HG03066 (cell line): ENCODE measurements around the gene LCN6.
"Not testable (repeated sequence)": the region's sequence is repeated elsewhere in the genome, so short reads cannot be mapped to it uniquely, and the experiment has no call there.

ENCODE experiments used
- ATAC-seq: cut with Tn5 transposase; IDR thresholded peaks from one replicate; pipeline ENCODE4 v1.9.1; 2021; ENCODE audit warnings: low read depth; ENCODE audit not compliant: unreplicated experiment

LCN6 gene

GRCh38 chr9:136784249-136784996, 36.1 kb upstream of the LCN6 start:
- ATAC-seq, result no peak

DNA sequence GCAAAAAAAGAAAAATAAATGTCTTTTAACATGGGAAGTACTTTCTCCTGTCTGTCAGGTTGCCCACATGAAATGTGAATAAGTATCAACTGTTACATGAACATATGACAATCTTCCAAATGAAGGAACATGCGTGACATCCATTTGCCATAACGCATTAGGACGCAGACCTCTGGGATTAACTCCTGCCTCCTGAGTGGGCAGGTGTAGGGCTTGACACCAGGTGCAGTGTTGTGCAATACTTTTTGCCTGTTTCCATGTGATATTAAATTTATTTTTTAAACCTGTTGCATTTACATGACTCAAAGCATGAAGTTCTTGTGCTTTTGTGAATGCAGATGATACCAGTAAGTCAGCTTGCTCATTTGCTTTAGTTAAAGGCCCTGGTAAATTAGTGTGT, 34.1 kb upstream of the LCN6 start:
- no peak for ATAC-seq

- ATAC-seq, result no peak
These were observed 31.5 kb upstream of the LCN6 start for GRCh38 chr9:136779808-136780207.

DNA sequence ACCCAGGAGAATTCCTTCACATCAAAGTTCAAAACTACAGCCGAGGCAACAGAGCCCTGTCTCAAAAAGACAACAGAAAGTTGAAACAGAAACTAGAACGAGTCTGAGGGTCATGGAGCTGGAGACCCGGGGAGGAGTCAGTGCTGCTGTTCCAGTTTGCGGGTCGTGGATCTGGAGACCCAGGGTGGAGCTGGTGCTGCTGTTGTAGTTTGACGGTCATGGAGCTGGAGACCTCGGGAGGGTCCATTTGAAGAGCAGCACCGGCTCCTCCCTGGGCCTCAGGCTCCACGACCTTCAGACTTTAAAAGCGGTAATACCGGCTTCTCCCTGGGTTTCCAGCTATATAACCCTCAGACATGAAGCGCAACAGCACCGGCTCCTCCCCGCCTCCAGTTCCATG, 29.0 kb upstream of the LCN6 start:
- no peak for ATAC-seq

DNA sequence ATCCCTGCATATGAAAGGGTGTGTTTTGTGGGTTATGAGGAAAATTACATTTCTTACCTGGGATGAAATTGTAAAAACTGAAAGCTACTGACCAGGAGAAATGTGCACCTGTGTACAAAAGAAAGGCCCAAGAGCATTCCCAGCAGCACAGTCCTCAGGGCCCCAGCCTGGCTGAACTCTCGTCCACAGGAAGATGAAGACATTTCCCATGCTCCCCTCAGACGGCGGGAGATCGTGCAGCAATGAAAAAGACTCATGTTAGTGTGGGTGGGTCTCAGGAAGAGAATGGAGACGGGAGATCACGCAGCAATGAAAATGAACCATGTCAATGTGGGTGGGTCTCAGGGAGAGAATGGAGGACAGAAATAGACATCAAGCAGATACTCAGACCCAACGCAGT, 28.6 kb upstream of the LCN6 start:
- ATAC-seq, result no peak

GRCh38 chr9:136775191-136775590, 26.9 kb upstream of the LCN6 start:
- no peak for ATAC-seq

GRCh38 chr9:136774416-136775045, 26.2 kb upstream of the LCN6 start:
- no peak for ATAC-seq

- no peak for ATAC-seq
These were observed 25.2 kb upstream of the LCN6 start for GRCh38 chr9:136773386-136774044.

DNA sequence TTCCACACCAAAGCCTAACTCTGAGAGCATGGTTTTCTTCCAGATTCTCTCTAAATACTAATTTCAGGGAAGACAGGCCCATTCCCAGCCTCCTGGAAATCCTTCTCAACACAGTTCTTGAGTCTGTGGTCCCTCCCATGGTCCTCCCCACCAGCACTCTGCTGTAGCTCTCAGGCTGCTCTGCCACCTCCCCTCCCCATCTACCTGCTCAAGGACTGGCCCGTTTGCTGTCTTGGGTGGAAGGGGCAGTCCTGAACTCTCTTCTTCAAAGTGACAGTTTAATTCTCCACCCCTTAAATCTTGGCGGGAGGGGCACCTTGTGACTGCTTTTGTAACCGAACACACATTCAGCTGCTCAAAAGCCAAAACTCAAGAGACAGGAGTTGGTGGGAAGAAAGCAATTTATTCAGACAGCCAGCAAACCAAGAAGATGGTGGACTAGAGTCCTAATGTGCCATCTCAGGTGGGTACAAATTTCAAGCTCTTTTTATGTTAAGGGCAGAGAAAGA, 23.6 kb upstream of the LCN6 start:
- no peak for ATAC-seq

DNA sequence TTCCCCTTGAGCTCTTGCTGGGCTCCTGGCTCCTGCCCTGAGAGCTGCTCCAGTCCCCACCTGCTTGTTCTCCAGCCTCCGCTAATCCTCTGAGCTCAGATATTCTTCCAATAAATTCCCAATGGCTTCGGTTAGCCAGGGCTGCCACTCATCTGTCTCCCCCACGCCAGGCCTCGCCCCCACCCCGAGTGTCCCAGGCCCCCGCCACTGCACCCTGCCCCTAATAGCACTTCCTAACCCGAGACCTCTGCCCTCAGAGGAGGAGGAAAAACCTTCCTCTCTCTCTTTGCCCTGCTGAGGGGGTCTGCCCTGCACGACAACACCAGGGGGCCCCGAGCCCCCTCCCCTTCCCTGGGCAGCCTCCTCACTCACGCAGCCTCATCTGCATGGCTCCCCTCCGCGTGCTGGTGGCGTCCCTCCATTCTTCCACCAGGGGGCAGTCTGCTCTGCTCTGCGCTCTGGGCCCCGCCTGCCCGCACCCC, 21.4 kb upstream of the LCN6 start:
- ATAC-seq, result no peak

- not testable (repeated sequence) for ATAC-seq
These were observed 18.2 kb upstream of the LCN6 start for GRCh38 chr9:136766410-136767120.

DNA sequence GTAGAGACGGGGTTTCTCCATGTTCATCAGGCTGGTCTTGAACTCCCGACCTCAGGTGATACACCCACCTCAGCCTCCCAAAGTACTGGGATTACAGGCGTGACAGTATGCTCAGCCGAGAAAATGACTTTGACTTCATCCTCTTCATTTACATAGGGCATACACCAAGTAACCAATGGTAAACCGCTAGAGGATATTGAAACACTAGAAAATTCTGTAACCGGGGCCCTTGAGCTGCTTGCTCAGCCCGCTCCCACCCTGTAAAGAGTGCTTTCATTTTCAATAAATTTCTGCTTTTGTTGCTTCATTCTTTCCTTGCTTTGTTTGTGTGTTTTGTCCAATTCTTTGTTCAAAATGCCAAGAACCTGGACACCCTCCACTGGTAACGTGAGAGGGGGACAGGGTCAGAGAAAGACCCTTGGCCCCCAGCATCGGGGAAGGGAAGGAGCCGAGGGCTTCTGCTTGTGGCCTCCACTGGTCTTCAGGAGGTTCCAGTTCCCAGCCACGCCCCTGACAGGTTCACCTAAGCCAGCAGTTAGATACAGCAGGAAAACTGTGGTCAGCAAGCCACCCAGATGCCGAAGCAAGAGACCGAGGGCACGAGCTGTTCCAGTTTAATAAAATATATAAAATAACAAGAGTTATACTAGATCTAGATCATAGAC, 17.6 kb upstream of the LCN6 start:
- ATAC-seq, result not testable (repeated sequence)

DNA sequence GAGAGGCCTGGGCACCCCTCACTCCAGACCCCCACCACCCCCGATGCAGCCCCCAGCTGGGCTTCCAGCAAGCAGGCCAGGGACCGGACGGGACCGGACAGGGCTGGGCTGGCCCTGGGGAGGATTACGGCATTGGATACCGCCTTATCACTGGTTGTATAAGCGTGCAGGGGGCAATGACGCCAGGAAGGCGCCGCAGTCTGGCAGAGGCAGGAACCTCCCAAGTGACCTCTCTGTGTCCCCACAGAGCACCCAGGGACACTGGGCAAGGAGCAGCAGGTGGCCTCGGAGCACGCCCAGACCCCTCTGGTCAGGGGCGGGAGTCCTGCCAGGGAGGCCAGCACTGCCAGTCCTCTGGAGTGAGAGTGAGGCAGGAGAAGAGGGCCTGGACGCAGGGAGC, 16.7 kb upstream of the LCN6 start:
- no peak for ATAC-seq

DNA sequence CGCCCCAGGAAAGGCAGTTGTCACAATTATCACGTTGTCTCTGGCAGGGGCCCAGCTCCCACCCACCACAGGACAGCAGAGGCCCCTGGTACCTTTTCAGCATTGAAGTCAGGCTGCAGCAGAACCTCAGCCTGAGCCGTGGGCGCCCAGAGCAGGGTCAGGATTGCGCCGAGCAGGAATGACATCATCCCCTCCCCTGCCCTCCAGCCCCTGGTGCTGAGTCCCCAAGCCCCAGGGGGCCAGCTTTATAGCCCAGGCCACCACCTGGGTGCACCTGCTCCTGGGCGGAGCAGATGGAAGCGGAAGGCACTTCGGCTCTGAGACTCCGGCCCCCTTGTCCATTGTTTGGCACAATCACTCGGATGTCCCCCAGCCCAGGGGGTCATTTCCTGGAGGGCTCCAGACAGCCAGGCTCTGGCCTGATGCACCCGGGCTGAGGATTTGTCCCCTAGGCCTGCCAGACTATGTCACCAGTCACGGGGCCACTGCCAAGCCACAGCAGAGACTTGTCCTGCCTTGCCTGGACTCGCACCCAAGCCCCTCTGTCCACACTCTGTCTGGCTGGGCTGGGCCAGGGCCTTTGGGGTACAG, 16.1 kb upstream of the LCN6 start, which contains the start of gene LCN15:
Gene LCN15, minus strand, starts transcription at position 218 of the 591 bp plus-strand sequence. Its CDS starts 30 bp downstream, at position 188.
- no peak for ATAC-seq

- no peak for ATAC-seq
These were observed 15.3 kb upstream of the LCN6 start for GRCh38 chr9:136763649-136764035.

GRCh38 chr9:136762915-136763648, 14.8 kb upstream of the LCN6 start:
- ATAC-seq, result no peak

- ATAC-seq, result no peak
These were observed 13.9 kb upstream of the LCN6 start for GRCh38 chr9:136762221-136762691.

- no peak for ATAC-seq
These were observed 13.2 kb upstream of the LCN6 start for GRCh38 chr9:136761545-136761981.
